Measurements from ENCODE around the gene DNM3. TPM values are rescaled to one million over a fixed set of nuclear protein-coding genes. Genes with fewer than 3 reads are reported as not detected.

The DNM3 gene
- total and polyA plus RNA-seq, 12 donors, result 7.2 to 78.6 (median 18.4) TPM

GRCh38 chr1:172145656-172146055 lies 304.4 kb downstream of the DNM3 start:
- H3K27ac ChIP-seq, result peak overlapping the region in 4 of 5 donors; percentile 22 to 84 (median 66)
- no peak for DNase-seq
- no peak overlapping the region for H3K4me3 ChIP-seq
- 59 to 73% (median 64%) methylated on average over 6 of the region's 6 CpGs for WGBS, 4 donors
- no peaks in the 10 kb centered on the region for H3K9me3 ChIP-seq (replicated peaks in 1 of 3)
- H3K27me3 ChIP-seq, result no peaks in the 10 kb centered on the region
- intact Hi-C loops (cut with DNase I), result no loop called here
- peaks cover 8 to 26% of the 10 kb centered on the region in 2 donors for H3K4me1 ChIP-seq (replicated peaks in 1 of 2)
- TF ChIP-seq, protein P1, sequence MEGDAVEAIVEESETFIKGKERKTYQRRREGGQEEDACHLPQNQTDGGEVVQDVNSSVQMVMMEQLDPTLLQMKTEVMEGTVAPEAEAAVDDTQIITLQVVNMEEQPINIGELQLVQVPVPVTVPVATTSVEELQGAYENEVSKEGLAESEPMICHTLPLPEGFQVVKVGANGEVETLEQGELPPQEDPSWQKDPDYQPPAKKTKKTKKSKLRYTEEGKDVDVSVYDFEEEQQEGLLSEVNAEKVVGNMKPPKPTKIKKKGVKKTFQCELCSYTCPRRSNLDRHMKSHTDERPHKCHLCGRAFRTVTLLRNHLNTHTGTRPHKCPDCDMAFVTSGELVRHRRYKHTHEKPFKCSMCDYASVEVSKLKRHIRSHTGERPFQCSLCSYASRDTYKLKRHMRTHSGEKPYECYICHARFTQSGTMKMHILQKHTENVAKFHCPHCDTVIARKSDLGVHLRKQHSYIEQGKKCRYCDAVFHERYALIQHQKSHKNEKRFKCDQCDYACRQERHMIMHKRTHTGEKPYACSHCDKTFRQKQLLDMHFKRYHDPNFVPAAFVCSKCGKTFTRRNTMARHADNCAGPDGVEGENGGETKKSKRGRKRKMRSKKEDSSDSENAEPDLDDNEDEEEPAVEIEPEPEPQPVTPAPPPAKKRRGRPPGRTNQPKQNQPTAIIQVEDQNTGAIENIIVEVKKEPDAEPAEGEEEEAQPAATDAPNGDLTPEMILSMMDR (IDR thresholded peaks at IDR 0.05), result no peak
- TF ChIP-seq POLR2A (IDR thresholded peaks at IDR 0.05), result no peak
- no peaks in the 10 kb centered on the region for H3K36me3 ChIP-seq (replicated peaks in 1 of 2)

DNA sequence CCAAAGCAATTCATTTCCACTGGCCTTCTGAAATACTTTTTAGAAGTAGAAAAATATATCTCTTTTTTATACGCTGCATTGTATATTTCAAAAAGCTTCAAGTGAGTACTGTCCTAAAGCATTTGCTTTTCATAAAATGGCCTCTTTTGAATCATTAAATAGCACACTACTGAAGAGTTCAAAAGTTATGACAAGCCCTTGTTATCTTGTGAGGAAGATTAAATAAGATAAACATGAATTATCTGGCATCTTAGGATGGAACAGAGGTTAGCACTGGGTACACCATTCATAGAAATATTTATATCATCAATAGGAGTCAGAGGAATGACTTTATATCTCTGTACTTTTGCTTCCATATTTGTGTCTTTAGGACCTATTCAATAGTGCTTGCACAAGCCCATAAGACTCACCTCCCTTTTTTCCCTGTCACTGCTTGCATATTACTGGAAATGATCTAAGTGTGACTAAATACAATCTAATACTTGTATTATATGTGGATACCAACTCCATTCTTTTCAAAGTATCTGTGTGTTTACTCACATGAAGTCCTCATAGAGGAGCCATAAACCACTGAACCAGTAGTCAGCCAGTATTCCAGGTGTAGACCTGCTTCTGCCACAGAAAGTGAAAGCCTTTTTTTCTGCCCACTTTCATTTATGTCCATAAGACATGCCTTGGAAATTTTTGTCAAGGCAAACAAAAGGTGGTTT lies 305.0 kb downstream of the DNM3 start:
- WGBS, 4 donors, result 96 to 100% (median 98%) methylated on average over 1 of the region's 1 CpG
- no peak for DNase-seq
- Histone ChIP-seq H3K4me1 (replicated peaks in 1 of 2) (peaks cover 8 to 26% of the 10 kb centered on the region in 2 donors), H3K9me3 (replicated peaks in 1 of 3) (no peaks in the 10 kb centered on the region), H3K27me3 (no peaks in the 10 kb centered on the region), H3K27ac (peak overlapping the region in 3 of 5 donors; percentile 50 to 69 (median 62)), H3K36me3 (replicated peaks in 1 of 2) (no peaks in the 10 kb centered on the region), H3K4me3 (no peak overlapping the region)
- intact Hi-C loops (cut with DNase I), result no loop called here
- no peak for TF ChIP-seq POLR2A (IDR thresholded peaks at IDR 0.05)

DNA sequence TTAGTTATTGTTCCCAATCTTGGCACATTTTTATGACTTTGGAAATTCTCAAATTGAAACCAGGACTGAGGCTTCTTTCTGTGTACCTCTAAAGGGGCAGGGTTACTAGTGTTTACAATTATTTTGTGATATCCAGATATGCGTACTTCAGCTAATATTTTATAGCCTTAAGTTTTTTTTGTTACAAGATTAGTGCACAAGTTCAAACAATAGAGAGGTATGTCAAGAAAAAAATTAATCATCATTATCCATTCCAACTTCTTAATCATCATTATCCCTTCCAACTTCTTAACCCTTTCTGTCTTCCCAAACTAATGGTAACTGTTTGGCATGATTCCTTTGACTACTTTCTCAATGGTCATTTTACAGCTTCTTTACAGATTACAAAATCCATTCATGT lies 306.2 kb downstream of the DNM3 start:
- no peak for TF ChIP-seq POLR2A (IDR thresholded peaks at IDR 0.05)
- TF ChIP-seq, protein P1 (IDR thresholded peaks at IDR 0.05), result no peak
- Histone ChIP-seq H3K9me3 (replicated peaks in 1 of 3) (no peaks in the 10 kb centered on the region), H3K27me3 (no peaks in the 10 kb centered on the region), H3K4me1 (replicated peaks in 1 of 2) (peaks cover 8 to 26% of the 10 kb centered on the region in 2 donors), H3K4me3 (no peak overlapping the region), H3K27ac (no peak overlapping the region), H3K36me3 (replicated peaks in 1 of 2) (no peaks in the 10 kb centered on the region)
- 58 to 85% (median 78%) methylated on average over 1 of the region's 1 CpG for WGBS, 4 donors
- no peak for DNase-seq
- intact Hi-C loops (cut with DNase I), result no loop called here

DNA sequence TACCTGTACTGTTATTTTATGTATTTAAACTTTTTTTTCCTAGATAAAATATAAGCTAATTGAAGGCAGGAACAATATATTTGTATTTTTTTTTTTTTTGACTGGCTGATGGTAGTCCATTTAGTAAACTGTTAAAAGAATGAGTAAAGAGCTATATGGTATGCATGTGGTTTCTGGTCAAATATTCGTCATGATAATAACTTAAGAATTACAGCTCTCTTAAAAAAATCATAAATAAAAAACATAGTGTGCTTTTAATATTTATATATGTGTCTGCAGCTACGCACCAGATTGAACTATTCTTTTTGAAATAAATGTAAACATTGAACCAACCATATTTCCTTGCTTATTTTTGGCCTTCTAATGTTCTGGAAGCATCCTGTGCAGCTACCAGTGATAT lies 306.9 kb downstream of the DNM3 start:
- H3K27ac ChIP-seq, result no peak overlapping the region
- no peaks in the 10 kb centered on the region for H3K36me3 ChIP-seq (replicated peaks in 1 of 2)
- H3K9me3 ChIP-seq (replicated peaks in 1 of 3), result no peaks in the 10 kb centered on the region
- TF ChIP-seq, protein P1 (IDR thresholded peaks at IDR 0.05), result no peak
- no peak for TF ChIP-seq POLR2A (IDR thresholded peaks at IDR 0.05)
- WGBS, 4 donors, result 83 to 90% (median 88%) methylated on average over 2 of the region's 2 CpGs
- H3K27me3 ChIP-seq, result no peaks in the 10 kb centered on the region
- DNase-seq, result no peak
- H3K4me1 ChIP-seq (replicated peaks in 1 of 2), result peaks cover 8 to 26% of the 10 kb centered on the region in 2 donors
- H3K4me3 ChIP-seq, result no peak overlapping the region
- intact Hi-C loops (cut with DNase I), result no loop called here

DNA sequence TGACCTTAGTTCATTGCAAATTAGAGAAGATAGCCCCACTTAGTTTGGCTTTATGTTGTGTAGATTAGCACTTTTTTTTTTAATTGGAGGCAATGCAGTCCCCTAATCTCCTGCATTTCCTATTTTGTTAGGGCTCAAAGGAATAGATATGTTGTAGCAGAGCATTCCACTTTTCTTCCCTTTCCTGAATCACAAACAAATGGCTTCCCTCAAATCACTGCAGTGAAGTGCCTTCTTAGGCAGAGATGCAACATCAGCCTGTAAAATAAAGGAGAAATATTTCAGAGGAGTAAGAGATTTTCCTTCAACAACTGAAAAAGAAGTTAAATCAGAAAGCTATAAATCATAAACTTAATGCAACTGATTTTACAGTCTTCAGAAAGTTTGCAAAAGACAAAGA lies 307.4 kb downstream of the DNM3 start:
- Histone ChIP-seq H3K9me3 (replicated peaks in 1 of 3) (no peaks in the 10 kb centered on the region), H3K4me1 (replicated peaks in 1 of 2) (peaks cover 8 to 26% of the 10 kb centered on the region in 2 donors), H3K27me3 (no peaks in the 10 kb centered on the region), H3K36me3 (replicated peaks in 1 of 2) (no peaks in the 10 kb centered on the region), H3K27ac (no peak overlapping the region), H3K4me3 (no peak overlapping the region)
- no peak for DNase-seq
- no peak for TF ChIP-seq POLR2A (IDR thresholded peaks at IDR 0.05)
- TF ChIP-seq, protein P1 (IDR thresholded peaks at IDR 0.05), result no peak
- intact Hi-C loops (cut with DNase I), result no loop called here

Measured in adrenal gland (tissue), 12 donors.